ENCODE results near the gene DCX. TPM values are rescaled to one million over a fixed set of nuclear protein-coding genes. Genes with fewer than 3 reads are reported as not detected.

DCX gene
- total RNA-seq, 1 donor from 2014 or later = not detected

DNA sequence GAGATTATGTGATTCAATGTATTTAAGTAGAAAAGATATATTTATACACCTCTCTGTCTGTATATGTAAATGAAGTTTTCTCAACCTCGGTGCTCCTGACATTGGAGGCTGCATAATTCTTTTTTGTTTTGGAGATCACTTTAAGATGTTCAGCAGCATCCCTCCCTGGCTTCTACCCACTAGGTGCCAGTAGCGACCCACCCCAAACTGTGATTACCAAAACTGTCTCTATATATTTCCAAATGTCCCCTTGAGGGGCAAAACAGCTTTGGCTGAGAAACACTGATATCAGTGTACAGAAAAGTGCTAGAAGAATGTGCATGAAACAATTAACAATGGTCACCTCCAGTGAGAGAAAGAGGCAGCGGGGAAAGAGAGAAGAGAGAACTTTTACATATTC is 51.2 kb downstream of the DCX start:
- Histone ChIP-seq H3K4me3 (no peak overlapping the region), H3K9me3 (no peaks in the 10 kb centered on the region), H3K4me1 (no peaks in the 10 kb centered on the region), H3K27me3 (no peaks in the 10 kb centered on the region), H3K27ac (no peak overlapping the region), H3K36me3 (no peaks in the 10 kb centered on the region)
- intact Hi-C loops (cut with DNase I) = no loop called here
- TF ChIP-seq CTCF (IDR thresholded peaks at IDR 0.05) = no peak
- DNase-seq (ENCODE audit: low spot score in 2 of 2) = no peak

- peak overlapping the region in 1 of 2 donors; percentile 5 for H3K27ac ChIP-seq
- no peak overlapping the region for H3K4me3 ChIP-seq
- H3K36me3 ChIP-seq = no peaks in the 10 kb centered on the region
- no peak for TF ChIP-seq CTCF (IDR thresholded peaks at IDR 0.05)
- H3K4me1 ChIP-seq = peaks cover 0 to 2% of the 10 kb centered on the region in 2 donors
- no peak for DNase-seq (ENCODE audit: low spot score in 2 of 2)
- no peaks in the 10 kb centered on the region for H3K27me3 ChIP-seq
- H3K9me3 ChIP-seq = no peaks in the 10 kb centered on the region
- intact Hi-C loops (cut with DNase I) = no loop called here
Measured at GRCh38 chrX:111355523-111356115, 56.4 kb downstream of the DCX start.

GRCh38 chrX:111354496-111354895 is 57.5 kb downstream of the DCX start:
- no peak for DNase-seq (ENCODE audit: low spot score in 2 of 2)
- Histone ChIP-seq H3K9me3 (no peaks in the 10 kb centered on the region), H3K36me3 (no peaks in the 10 kb centered on the region), H3K27ac (no peak overlapping the region), H3K27me3 (no peaks in the 10 kb centered on the region), H3K4me3 (no peak overlapping the region), H3K4me1 (peaks cover 0 to 2% of the 10 kb centered on the region in 2 donors)
- intact Hi-C loops (cut with DNase I) = no loop called here
- no peak for TF ChIP-seq CTCF (IDR thresholded peaks at IDR 0.05)

- H3K36me3 ChIP-seq = no peaks in the 10 kb centered on the region
- H3K9me3 ChIP-seq = no peaks in the 10 kb centered on the region
- intact Hi-C loops (cut with DNase I) = no loop called here
- H3K4me1 ChIP-seq = peaks cover 0 to 2% of the 10 kb centered on the region in 2 donors
- TF ChIP-seq CTCF (IDR thresholded peaks at IDR 0.05) = no peak
- H3K4me3 ChIP-seq = no peak overlapping the region
- DNase-seq (ENCODE audit: low spot score in 2 of 2) = no peak
- H3K27me3 ChIP-seq = no peaks in the 10 kb centered on the region
- peak overlapping the region in 1 of 2 donors; percentile 18 for H3K27ac ChIP-seq
Measured at GRCh38 chrX:111353793-111354192, 58.2 kb downstream of the DCX start.

- peaks cover 0 to 2% of the 10 kb centered on the region in 2 donors for H3K4me1 ChIP-seq
- no peak for TF ChIP-seq CTCF (IDR thresholded peaks at IDR 0.05)
- no peak for DNase-seq (ENCODE audit: low spot score in 2 of 2)
- H3K27ac ChIP-seq = no peak overlapping the region
- H3K36me3 ChIP-seq = no peaks in the 10 kb centered on the region
- no peaks in the 10 kb centered on the region for H3K27me3 ChIP-seq
- intact Hi-C loops (cut with DNase I) = no loop called here
- no peak overlapping the region for H3K4me3 ChIP-seq
- no peaks in the 10 kb centered on the region for H3K9me3 ChIP-seq
Measured at GRCh38 chrX:111352424-111352823, 59.6 kb downstream of the DCX start.

GRCh38 chrX:111349934-111350333 is 62.1 kb downstream of the DCX start:
- Histone ChIP-seq H3K4me1 (peaks cover 0 to 2% of the 10 kb centered on the region in 2 donors), H3K4me3 (no peak overlapping the region), H3K36me3 (no peaks in the 10 kb centered on the region), H3K9me3 (no peaks in the 10 kb centered on the region), H3K27me3 (no peaks in the 10 kb centered on the region), H3K27ac (no peak overlapping the region)
- DNase-seq (ENCODE audit: low spot score in 2 of 2) = no peak
- intact Hi-C loops (cut with DNase I) = no loop called here
- TF ChIP-seq CTCF (IDR thresholded peaks at IDR 0.05) = no peak
